ENCODE measurements around the gene AP2A1.

Gene AP2A1

DNA sequence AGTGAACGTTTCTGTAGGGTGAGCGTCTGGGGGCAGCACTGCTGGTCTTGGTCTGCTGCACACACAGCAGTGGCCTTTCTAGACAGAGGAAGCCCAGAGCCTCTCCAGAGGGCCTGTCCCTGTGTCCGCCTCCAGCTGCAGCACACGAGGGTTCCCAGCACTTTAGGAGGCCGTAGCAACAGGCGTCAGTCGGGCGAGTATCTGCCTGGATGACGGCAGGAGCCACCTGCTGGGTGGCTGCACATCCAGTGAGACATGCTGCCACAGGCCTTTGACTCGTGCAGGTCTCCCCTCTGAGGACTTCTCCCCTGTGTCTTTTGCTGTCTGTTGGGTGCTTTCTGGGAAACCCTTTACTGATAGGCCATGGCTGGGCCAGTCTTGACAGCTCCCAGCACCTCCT, 22.1 kb downstream of the AP2A1 start:
- no peak for DNase-seq
- intact Hi-C loops (cut with DNase I) = no loop called here

DNA sequence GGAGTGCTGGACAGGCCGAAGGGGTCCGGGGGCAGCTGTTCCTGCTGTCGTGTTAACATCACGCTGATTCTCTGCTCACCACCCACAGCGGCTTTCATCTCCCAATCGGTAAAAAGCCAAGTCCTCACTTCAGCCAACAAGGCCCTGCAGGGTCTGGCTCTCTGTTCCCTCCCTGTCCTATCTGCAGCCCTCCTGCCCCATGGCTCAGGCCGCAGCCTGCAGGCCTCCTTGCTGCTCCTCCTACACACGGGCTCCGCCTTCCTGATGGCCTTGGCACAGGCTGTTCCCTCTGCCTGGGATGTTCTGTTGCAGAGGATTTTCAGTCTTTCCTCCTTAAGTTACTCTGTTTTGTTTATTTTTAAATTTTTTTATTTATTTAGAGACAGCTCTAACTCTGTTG, 24.1 kb downstream of the AP2A1 start:
- DNase-seq = no peak

DNA sequence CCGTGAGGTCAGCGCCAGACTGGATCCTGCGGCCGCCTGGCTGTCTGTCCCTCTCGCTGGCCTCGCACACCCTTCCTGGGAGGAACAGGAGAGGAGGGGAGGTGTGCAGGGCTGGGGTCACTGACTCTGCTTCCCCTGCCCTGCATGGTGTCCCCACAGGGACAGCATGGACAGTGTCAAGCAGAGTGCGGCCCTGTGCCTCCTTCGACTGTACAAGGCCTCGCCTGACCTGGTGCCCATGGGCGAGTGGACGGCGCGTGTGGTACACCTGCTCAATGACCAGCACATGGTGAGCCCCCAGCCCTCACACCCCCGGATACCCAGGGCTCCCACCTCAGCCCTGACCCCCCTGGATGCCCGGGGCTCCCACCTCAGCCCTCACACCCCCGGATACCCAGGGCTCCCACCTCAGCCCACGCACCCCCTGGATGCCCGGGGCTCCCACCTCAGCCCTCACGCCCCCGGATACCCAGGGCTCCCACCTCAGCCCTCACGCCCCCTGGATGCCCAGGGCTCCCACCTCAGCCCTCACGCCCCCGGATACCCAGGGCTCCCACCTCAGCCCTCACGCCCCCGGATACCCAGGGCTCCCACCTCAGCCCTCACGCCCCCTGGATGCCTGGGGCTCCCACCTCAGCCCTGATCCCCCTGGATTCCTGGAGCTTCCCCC, 25.1 kb downstream of the AP2A1 start:
- intact Hi-C loops (cut with DNase I) = no loop called here
- DNase-seq = no peak

More for the DNA sequence above, 24.1 kb downstream of the AP2A1 start:
- intact Hi-C loops (cut with DNase I) = no loop called here

GRCh38 chr19:49792829-49793560, 26.2 kb downstream of the AP2A1 start:
- peak in 22 of 42 donors; percentile 30 to 68 (median 49) for DNase-seq
- intact Hi-C loops (cut with DNase I) = no loop called here

GRCh38 chr19:49793561-49793840, 26.7 kb downstream of the AP2A1 start:
- intact Hi-C loops (cut with DNase I) = no loop called here
- peak in 25 of 42 donors; percentile 35 to 81 (median 49) for DNase-seq

GRCh38 chr19:49795615-49796014, 28.8 kb downstream of the AP2A1 start:
- no peak for DNase-seq
- intact Hi-C loops (cut with DNase I) = no loop called here

- no peak for DNase-seq
- intact Hi-C loops (cut with DNase I) = no loop called here
These were observed 31.8 kb downstream of the AP2A1 start for GRCh38 chr19:49798574-49798973.

GRCh38 chr19:49799271-49799797, 32.5 kb downstream of the AP2A1 start:
- intact Hi-C loops (cut with DNase I) = no loop called here
- no peak for DNase-seq

DNA sequence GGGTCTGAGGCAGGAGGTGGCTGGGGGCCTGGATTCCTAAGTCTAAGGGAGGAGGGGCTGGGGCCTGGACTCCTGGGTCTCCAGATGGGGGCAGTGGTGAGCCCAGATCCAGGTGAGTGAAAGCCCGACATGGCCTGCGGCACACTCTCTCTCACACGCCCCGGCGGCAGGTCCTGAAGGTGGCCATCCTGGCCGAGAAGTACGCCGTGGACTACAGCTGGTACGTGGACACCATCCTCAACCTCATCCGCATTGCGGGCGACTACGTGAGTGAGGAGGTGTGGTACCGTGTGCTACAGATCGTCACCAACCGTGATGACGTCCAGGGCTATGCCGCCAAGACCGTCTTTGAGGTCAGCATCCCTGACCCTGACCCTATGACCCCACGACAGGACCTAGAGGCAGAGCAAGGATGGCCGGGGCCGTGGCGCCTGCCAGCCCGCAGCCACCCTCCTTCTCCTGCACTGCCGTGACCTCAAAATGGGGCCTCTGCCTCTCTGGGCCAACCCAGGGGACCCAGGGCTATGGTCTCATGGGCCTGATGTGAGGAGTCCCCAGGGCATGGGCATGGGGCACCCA, 33.1 kb downstream of the AP2A1 start:
- intact Hi-C loops (cut with DNase I) = no loop called here

GRCh38 chr19:49800771-49801170, 34.0 kb downstream of the AP2A1 start:
- DNase-seq = no peak
- intact Hi-C loops (cut with DNase I) = no loop called here

More for the DNA sequence above, 33.1 kb downstream of the AP2A1 start:
- no peak for DNase-seq

- intact Hi-C loops (cut with DNase I) = no loop called here
- DNase-seq = no peak
These were observed 34.6 kb downstream of the AP2A1 start for GRCh38 chr19:49801401-49801888.

- intact Hi-C loops (cut with DNase I) = no loop called here
- peak; percentile 92 to 98 (median 96) for DNase-seq
These were observed 35.3 kb downstream of the AP2A1 start for GRCh38 chr19:49801966-49802661.

- intact Hi-C loops (cut with DNase I) = no loop called here
- DNase-seq = no peak
These were observed 36.2 kb downstream of the AP2A1 start for GRCh38 chr19:49802836-49803528.

- DNase-seq = no peak
- intact Hi-C loops (cut with DNase I) = no loop called here
These were observed 36.7 kb downstream of the AP2A1 start for GRCh38 chr19:49803529-49803856.

DNA sequence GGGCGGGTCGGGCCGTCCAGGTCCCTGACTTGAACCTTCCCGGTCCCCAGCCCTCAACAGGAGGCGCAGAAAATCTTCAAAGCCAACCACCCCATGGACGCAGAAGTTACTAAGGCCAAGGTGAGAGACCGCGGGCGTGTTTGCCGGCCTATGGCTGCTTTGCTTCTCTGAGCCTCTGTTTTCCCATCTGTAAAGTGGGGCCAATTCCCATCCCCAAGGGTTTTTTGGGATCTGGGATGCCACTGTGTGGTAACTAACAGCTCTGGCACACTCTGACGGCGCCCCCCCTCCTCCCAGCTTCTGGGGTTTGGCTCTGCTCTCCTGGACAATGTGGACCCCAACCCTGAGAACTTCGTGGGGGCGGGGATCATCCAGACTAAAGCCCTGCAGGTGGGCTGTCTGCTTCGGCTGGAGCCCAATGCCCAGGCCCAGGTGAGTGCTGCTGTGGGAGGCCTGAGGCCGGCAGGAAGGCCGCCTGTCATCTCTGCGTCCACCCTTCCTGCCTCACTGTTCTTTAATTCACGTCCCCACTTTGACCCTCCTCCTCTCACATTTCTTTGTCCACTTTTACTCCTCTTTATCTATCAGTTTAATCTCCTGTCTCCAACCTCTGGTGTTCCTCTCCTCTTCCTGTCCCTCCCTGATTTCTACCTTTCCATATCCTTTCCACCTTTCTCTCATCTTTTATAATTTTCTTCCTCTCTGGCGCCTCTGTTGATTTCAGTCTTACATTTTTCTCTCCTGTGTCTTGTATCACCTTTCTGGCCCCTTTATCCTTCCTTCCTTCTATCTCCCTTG, 39.2 kb downstream of the AP2A1 start:
- intact Hi-C loops (cut with DNase I) = no loop called here

DNA sequence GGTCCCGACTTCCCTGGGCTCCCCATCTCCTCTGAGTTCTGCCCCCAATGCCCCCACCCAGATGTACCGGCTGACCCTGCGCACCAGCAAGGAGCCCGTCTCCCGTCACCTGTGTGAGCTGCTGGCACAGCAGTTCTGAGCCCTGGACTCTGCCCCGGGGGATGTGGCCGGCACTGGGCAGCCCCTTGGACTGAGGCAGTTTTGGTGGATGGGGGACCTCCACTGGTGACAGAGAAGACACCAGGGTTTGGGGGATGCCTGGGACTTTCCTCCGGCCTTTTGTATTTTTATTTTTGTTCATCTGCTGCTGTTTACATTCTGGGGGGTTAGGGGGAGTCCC, 39.8 kb downstream of the AP2A1 start:
- intact Hi-C loops (cut with DNase I) = no loop called here
- no peak for DNase-seq

More for the DNA sequence above, 39.2 kb downstream of the AP2A1 start:
- no peak for DNase-seq

GRCh38 chr19:49807058-49807903, 40.5 kb downstream of the AP2A1 start:
- DNase-seq = no peak
- intact Hi-C loops (cut with DNase I) = no loop called here
